B cell (primary cell): Measurements from ENCODE around the gene IL1RN. TPM values are rescaled to one million over a fixed set of nuclear protein-coding genes. Genes with fewer than 3 reads are reported as not detected.

Source experiments
- ATAC-seq: fragments of 200-7000 bp; cut with Tn5 transposase; one replicate; pipeline ENCODE4 v1.10.0; 2021; ENCODE audit warnings: low read depth, mild to moderate bottlenecking, moderate number of reproducible peaks, moderate library complexity
- CTCF ChIA-PET: fragments of 350-600 bp; sonication (Branson Sonifier 250); formaldehyde crosslinking; loops from one replicate; lab custom pipeline; 2021; ENCODE audit warnings: antibody characterized with exemption, inconsistent platforms; lab: Charles Lee
- POLR2A ChIA-PET: fragments of 350-600 bp; sonication (Branson Sonifier 250); formaldehyde crosslinking; loops from one replicate; lab custom pipeline; 2021; ENCODE audit warnings: antibody characterized with exemption; lab: Charles Lee
- DNase-seq: peaks from one replicate; pipeline ENCODE4 v3.0.0; 2013
- H2AFZ ChIP-seq: 2 replicates; pipeline ENCODE4 v1.6.1; 2012; ENCODE audit warnings: mild to moderate bottlenecking, low read depth, low read length; ENCODE audit not compliant: insufficient read depth, poor library complexity, severe bottlenecking
- H3K27ac ChIP-seq, 2 donors: 1 replicate in 1 of 2; 2 replicates in 1 of 2; pipeline ENCODE4 v1.5.1; 2012 to 2013; ENCODE audit warnings: low read length in 2 of 2, mild to moderate bottlenecking in 2 of 2, moderate library complexity in 1 of 2
- H3K27me3 ChIP-seq, 4 experiments: fragments of 200-600 bp in 1 of 4; sonication (generic) in 1 of 4; replicated peaks in 1 of 4; 1 replicate in 2 of 4; 2 replicates in 2 of 4; pipeline versions ENCODE4 v1.6.1 to v1.7.0; 2013 to 2016; ENCODE audit warnings: low read length in 3 of 4, mild to moderate bottlenecking in 2 of 4, mixed read lengths in 1 of 4, moderate library complexity in 1 of 4; ENCODE audit not compliant: insufficient read depth in 4 of 4, control insufficient read depth in 3 of 4; ENCODE audit errors: control extremely low read depth in 1 of 4
- H3K36me3 ChIP-seq, 2 experiments: replicated peaks in 1 of 2; 1 replicate in 1 of 2; 2 replicates in 1 of 2; pipeline versions ENCODE4 v1.6.1 to v1.7.1; 2013; ENCODE audit warnings: low read length in 1 of 2; ENCODE audit not compliant: insufficient read depth in 2 of 2, control insufficient read depth in 1 of 2; ENCODE audit errors: control extremely low read depth in 1 of 2, extremely low read depth in 1 of 2
- H3K4me1 ChIP-seq, 2 donors: fragments of 200-600 bp in 1 of 2; sonication (generic) in 1 of 2; 1 replicate in 1 of 2; 2 replicates in 1 of 2; pipeline versions ENCODE4 v1.5.1 to v1.6.1; 2013 to 2017; ENCODE audit warnings: low read length in 2 of 2; ENCODE audit not compliant: control insufficient read depth in 2 of 2, insufficient read depth in 2 of 2
- H3K4me2 ChIP-seq: replicated peaks from 2 replicates; pipeline ENCODE3; 2012; ENCODE audit warnings: mild to moderate bottlenecking, low read depth, low read length; ENCODE audit not compliant: poor library complexity, severe bottlenecking
- H3K4me3 ChIP-seq, 5 experiments: fragments of 200-600 bp in 1 of 5; sonication (generic) in 1 of 5; 1 replicate in 3 of 5; 2 replicates in 2 of 5; pipeline versions ENCODE4 v1.5.1 to v1.7.0; 2011 to 2016; ENCODE audit warnings: low read length in 4 of 5, mild to moderate bottlenecking in 4 of 5, low read depth in 2 of 5, control low read depth in 1 of 5, moderate library complexity in 1 of 5; ENCODE audit not compliant: insufficient read depth in 1 of 5; ENCODE audit errors: control extremely low read depth in 1 of 5, extremely low read depth in 1 of 5
- H3K79me2 ChIP-seq: fragments of 200-600 bp; sonication (generic); one replicate; pipeline ENCODE4 v1.6.0; 2016; ENCODE audit warnings: low read length; ENCODE audit not compliant: control insufficient read depth, insufficient read depth
- H3K9ac ChIP-seq: fragments of 200-600 bp; sonication (generic); 2 replicates; pipeline ENCODE4 v1.6.1; 2017; ENCODE audit warnings: mild to moderate bottlenecking, low read length, moderate library complexity
- H3K9me3 ChIP-seq, 3 donors: one replicate each; pipeline versions ENCODE4 v1.6.1 to v1.7.1; 2013; ENCODE audit warnings: low read length in 2 of 3; ENCODE audit not compliant: control insufficient read depth in 2 of 3, insufficient read depth in 1 of 3; ENCODE audit errors: control extremely low read depth in 1 of 3
- H4K20me1 ChIP-seq: 2 replicates; pipeline ENCODE4 v1.6.0; 2012; ENCODE audit warnings: mild to moderate bottlenecking, low read length; ENCODE audit not compliant: insufficient read depth, control insufficient read depth, poor library complexity, severe bottlenecking
- H3K27ac Mint-ChIP-seq: one replicate; pipeline ENCODE4 v1.8.0; 2021; ENCODE audit warnings: mixed read lengths
- H3K27me3 Mint-ChIP-seq: one replicate; pipeline ENCODE4 v1.8.0; 2021; ENCODE audit warnings: mixed read lengths
- H3K4me1 Mint-ChIP-seq: one replicate; pipeline ENCODE4 v1.8.0; 2021; ENCODE audit warnings: mixed read lengths
- H3K4me3 Mint-ChIP-seq: one replicate; pipeline ENCODE4 v1.8.0; 2021; ENCODE audit warnings: mixed read lengths
- H3K9me3 Mint-ChIP-seq: one replicate; pipeline ENCODE4 v1.8.0; 2022; ENCODE audit warnings: mixed read lengths; ENCODE audit not compliant: insufficient read depth
- CTCF ChIP-seq: fragments of 200-600 bp; IDR thresholded peaks from one replicate; pipeline ENCODE4 v1.8.0; 2022; ENCODE audit warnings: antibody characterized with exemption, mild to moderate bottlenecking
- EZH2 ChIP-seq: IDR thresholded peaks from 2 replicates; pipeline ENCODE4 v1.6.1; 2012; ENCODE audit warnings: borderline replicate concordance, low read depth, mild to moderate bottlenecking, moderate library complexity, low read length; ENCODE audit not compliant: insufficient read depth, poor library complexity, severe bottlenecking
- WGBS: methylation state at CpG from one replicate; pipeline ENCODE4 v1.1.5; 2013; ENCODE audit warnings: missing lambda C conversion rate; ENCODE audit not compliant: insufficient coverage; 5-methylcytosine and 5-hydroxymethylcytosine counted together
- intact Hi-C: fragments of 100-400 bp; cut with micrococcal nuclease; formaldehyde crosslinking; loops from one replicate; pipeline ENCODE4 v1.10.0; 2022
- polyA plus RNA-seq: library from polyadenylated mRNA; depleted of rRNA; stranded (reverse); fragments of >200 nt; gene quantifications from 2 replicates; pipeline ENCODE4 v1.2.3, GENCODE V29; 2012
- total RNA-seq, 2 donors: library from RNA; stranded (reverse); fragments of 120-200 nt in 1 of 2; gene quantifications; 1 replicate in 1 of 2; 2 replicates in 1 of 2; pipeline versions ENCODE4 v1.2.3 to v1.2.4, GENCODE V29; 2013 to 2022

Gene IL1RN
- total and polyA plus RNA-seq, 2 donors (not counting 1 experiment from before 2014, with no cell fraction given), result 0.79 TPM; not detected in 1

DNA sequence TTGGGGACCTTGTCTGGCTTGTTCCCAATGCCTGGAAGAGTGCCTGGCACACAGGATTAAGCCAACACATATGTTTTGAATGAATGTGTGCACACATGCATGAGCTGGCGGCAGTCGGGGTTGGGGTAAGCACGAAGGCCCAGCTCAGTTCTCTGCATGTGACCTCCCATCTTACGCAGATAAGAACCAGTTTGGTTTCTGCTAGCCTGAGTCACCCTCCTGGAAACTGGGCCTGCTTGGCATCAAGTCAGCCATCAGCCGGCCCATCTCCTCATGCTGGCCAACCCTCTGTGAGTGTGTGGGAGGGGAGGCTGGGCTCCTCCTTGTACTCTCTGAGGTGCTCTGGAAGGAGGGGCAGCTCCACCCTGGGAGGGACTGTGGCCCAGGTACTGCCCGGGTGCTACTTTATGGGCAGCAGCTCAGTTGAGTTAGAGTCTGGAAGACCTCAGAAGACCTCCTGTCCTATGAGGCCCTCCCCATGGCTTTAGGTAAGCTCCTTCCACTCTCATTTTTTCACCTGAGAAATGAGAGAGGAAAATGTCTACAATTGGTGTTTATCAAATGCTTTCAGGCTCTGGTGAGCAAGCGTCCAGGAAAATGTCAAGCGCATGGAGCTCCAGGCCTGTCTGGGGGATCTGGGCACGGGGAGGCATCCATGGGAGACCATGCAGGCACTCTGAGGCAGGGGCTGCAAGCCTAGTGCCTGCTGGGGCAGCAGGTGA, 9.7 kb upstream of the IL1RN start:
- H3K36me3 ChIP-seq, result no peaks in the 10 kb centered on the region
- peaks cover 0 to 3% (median 0%) of the 10 kb centered on the region in 4 experiments for H3K27me3 ChIP-seq
- no peaks in the 10 kb centered on the region for H3K9me3 Mint-ChIP-seq
- H3K4me2 ChIP-seq, result no peak overlapping the region
- H3K27ac Mint-ChIP-seq, result no peak overlapping the region
- H3K27me3 Mint-ChIP-seq, result no peaks in the 10 kb centered on the region
- 97% methylated on average over 8 of the region's 9 CpGs for WGBS
- ATAC-seq, result no peak
- no peak overlapping the region for H3K9ac ChIP-seq
- intact Hi-C loops, result no loop called here
- POLR2A ChIA-PET, result no interaction called here
- H3K4me3 Mint-ChIP-seq, result no peak overlapping the region
- no peak for TF ChIP-seq CTCF
- TF ChIP-seq EZH2, result no peak
- H3K4me1 Mint-ChIP-seq, result peaks cover 19% of the 10 kb centered on the region
- no peak for DNase-seq
- no peaks in the 10 kb centered on the region for H3K9me3 ChIP-seq
- no peak overlapping the region for H3K4me3 ChIP-seq
- CTCF ChIA-PET, result interaction anchor here (1.1 to 3.4 kb wide), 2 partner anchors 18 to 63 kb away, joined by 3 to 14 read pairs; no protein-coding TSS in a partner anchor
- H3K79me2 ChIP-seq, result no peaks in the 10 kb centered on the region
- peaks cover 25 to 27% of the 10 kb centered on the region in 2 donors for H3K4me1 ChIP-seq
- no peak overlapping the region for H3K27ac ChIP-seq
- no peaks in the 10 kb centered on the region for H4K20me1 ChIP-seq
- H2AFZ ChIP-seq, result no peak overlapping the region

- H3K4me1 ChIP-seq, result peaks cover 25 to 27% of the 10 kb centered on the region in 2 donors
- H3K9ac ChIP-seq, result no peak overlapping the region
- Mint-ChIP-seq H3K4me3 (no peak overlapping the region), H3K27ac (no peak overlapping the region), H3K27me3 (no peaks in the 10 kb centered on the region), H3K4me1 (peaks cover 19% of the 10 kb centered on the region), H3K9me3 (no peaks in the 10 kb centered on the region)
- H3K9me3 ChIP-seq, result no peaks in the 10 kb centered on the region
- POLR2A ChIA-PET, result no interaction called here
- no CpG with 5 or more reads among the region's 2 CpGs for WGBS
- no peak overlapping the region for H3K4me2 ChIP-seq
- H3K79me2 ChIP-seq, result no peaks in the 10 kb centered on the region
- H2AFZ ChIP-seq, result no peak overlapping the region
- no peaks in the 10 kb centered on the region for H3K27me3 ChIP-seq
- ATAC-seq (no peak), DNase-seq (no peak)
- TF ChIP-seq CTCF (no peak), EZH2 (no peak)
- intact Hi-C loops, result no loop called here
- no peaks in the 10 kb centered on the region for H4K20me1 ChIP-seq
- no peak overlapping the region for H3K27ac ChIP-seq
- CTCF ChIA-PET, result interaction anchor here (1.1 to 3.4 kb wide), 3 partner anchors 18 to 63 kb away, joined by 3 to 14 read pairs (median 7); no protein-coding TSS in a partner anchor
- no peaks in the 10 kb centered on the region for H3K36me3 ChIP-seq
- no peak overlapping the region for H3K4me3 ChIP-seq
These were observed 9.1 kb upstream of the IL1RN start for GRCh38 chr2:113118263-113118657.
